ENCODE results near the gene TBC1D2B.

TBC1D2B gene

DNA sequence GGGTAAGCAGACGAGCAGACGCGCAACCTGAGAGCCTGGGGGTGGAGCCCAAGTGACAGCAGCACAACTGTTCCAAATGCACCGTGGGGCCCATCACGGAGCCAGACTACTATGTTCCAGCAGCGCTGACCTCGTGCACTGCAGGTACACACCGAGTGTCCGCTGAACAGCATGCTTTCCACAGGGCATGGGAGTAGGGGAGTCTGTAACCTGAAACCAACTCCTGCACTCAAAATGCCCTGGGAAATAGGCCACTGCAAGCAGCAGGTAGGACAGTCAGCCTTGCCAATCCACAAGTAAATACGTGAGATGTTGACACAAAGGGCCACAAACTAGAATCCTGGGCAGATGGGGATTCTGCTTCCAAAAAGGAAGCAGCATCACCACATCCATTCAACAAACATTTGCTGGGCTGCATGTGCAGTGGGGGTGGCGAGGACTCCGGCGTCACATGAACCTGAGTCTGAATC is 73.9 kb downstream of the TBC1D2B start:
- H3K36me3 ChIP-seq (ENCODE audit: control insufficient read depth in 2 of 2, insufficient read depth in 1 of 2, low read length in 2 of 2), result peaks cover 12 to 78% of the 10 kb centered on the region in 2 experiments
- TF ChIP-seq, protein P1, sequence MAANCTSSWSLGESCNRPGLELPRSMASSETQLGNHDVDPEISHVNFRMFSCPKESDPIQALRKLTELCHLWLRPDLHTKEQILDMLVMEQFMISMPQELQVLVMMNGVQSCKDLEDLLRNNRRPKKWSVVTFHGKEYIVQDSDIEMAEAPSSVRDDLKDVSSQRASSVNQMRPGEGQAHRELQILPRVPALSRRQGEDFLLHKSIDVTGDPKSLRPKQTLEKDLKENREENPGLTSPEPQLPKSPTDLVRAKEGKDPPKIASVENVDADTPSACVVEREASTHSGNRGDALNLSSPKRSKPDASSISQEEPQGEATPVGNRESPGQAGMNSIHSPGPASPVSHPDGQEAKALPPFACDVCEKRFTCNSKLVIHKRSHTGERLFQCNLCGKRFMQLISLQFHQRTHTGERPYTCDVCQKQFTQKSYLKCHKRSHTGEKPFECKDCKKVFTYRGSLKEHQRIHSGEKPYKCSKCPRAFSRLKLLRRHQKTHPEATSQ (tag by site-specific recombination; IDR thresholded peaks at IDR 0.05), result no peak
- TF ChIP-seq ZBTB21 (tag by site-specific recombination; IDR thresholded peaks at IDR 0.05), result no peak
- no peak for TF ChIP-seq REPIN1 (tag by site-specific recombination; IDR thresholded peaks at IDR 0.05; ENCODE audit: low read depth)
- no peak for TF ChIP-seq KLF9 (tag by site-specific recombination; IDR thresholded peaks at IDR 0.05; ENCODE audit: low read depth)
- TF ChIP-seq FEZF1 (tag by site-specific recombination; IDR thresholded peaks at IDR 0.05), result no peak
- TF ChIP-seq, protein P2, sequence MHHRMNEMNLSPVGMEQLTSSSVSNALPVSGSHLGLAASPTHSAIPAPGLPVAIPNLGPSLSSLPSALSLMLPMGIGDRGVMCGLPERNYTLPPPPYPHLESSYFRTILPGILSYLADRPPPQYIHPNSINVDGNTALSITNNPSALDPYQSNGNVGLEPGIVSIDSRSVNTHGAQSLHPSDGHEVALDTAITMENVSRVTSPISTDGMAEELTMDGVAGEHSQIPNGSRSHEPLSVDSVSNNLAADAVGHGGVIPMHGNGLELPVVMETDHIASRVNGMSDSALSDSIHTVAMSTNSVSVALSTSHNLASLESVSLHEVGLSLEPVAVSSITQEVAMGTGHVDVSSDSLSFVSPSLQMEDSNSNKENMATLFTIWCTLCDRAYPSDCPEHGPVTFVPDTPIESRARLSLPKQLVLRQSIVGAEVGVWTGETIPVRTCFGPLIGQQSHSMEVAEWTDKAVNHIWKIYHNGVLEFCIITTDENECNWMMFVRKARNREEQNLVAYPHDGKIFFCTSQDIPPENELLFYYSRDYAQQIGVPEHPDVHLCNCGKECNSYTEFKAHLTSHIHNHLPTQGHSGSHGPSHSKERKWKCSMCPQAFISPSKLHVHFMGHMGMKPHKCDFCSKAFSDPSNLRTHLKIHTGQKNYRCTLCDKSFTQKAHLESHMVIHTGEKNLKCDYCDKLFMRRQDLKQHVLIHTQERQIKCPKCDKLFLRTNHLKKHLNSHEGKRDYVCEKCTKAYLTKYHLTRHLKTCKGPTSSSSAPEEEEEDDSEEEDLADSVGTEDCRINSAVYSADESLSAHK (tag by site-specific recombination; IDR thresholded peaks at IDR 0.05), result no peak
- peak; percentile 76 for TF ChIP-seq ZIC2 (tag by site-specific recombination; IDR thresholded peaks at IDR 0.05)
- TF ChIP-seq SCRT2 (tag by site-specific recombination; IDR thresholded peaks at IDR 0.05), result peak; percentile 63
- no peak for TF ChIP-seq ZNF837 (tag by site-specific recombination; IDR thresholded peaks at IDR 0.05)
- no peak for TF ChIP-seq ZNF768 (tag by site-specific recombination; IDR thresholded peaks at IDR 0.05)
- TF ChIP-seq ZFHX2 (tag by site-specific recombination; conservative IDR thresholded peaks at IDR 0.05), result no peak
- TF ChIP-seq WT1 (tag by site-specific recombination; IDR thresholded peaks at IDR 0.05), result peak; percentile 49; the same call in 1 of the 2 replicates
- no peak for TF ChIP-seq ZNF624 (tag by site-specific recombination; IDR thresholded peaks at IDR 0.05)
- TF ChIP-seq, protein P3, sequence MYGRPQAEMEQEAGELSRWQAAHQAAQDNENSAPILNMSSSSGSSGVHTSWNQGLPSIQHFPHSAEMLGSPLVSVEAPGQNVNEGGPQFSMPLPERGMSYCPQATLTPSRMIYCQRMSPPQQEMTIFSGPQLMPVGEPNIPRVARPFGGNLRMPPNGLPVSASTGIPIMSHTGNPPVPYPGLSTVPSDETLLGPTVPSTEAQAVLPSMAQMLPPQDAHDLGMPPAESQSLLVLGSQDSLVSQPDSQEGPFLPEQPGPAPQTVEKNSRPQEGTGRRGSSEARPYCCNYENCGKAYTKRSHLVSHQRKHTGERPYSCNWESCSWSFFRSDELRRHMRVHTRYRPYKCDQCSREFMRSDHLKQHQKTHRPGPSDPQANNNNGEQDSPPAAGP (tag by site-specific recombination; IDR thresholded peaks at IDR 0.05), result no peak
- no peak for TF ChIP-seq SP2 (tag by site-specific recombination; IDR thresholded peaks at IDR 0.05)
- no peak for TF ChIP-seq ZNF747 (tag by site-specific recombination; IDR thresholded peaks at IDR 0.05)
- TF ChIP-seq, protein P4, sequence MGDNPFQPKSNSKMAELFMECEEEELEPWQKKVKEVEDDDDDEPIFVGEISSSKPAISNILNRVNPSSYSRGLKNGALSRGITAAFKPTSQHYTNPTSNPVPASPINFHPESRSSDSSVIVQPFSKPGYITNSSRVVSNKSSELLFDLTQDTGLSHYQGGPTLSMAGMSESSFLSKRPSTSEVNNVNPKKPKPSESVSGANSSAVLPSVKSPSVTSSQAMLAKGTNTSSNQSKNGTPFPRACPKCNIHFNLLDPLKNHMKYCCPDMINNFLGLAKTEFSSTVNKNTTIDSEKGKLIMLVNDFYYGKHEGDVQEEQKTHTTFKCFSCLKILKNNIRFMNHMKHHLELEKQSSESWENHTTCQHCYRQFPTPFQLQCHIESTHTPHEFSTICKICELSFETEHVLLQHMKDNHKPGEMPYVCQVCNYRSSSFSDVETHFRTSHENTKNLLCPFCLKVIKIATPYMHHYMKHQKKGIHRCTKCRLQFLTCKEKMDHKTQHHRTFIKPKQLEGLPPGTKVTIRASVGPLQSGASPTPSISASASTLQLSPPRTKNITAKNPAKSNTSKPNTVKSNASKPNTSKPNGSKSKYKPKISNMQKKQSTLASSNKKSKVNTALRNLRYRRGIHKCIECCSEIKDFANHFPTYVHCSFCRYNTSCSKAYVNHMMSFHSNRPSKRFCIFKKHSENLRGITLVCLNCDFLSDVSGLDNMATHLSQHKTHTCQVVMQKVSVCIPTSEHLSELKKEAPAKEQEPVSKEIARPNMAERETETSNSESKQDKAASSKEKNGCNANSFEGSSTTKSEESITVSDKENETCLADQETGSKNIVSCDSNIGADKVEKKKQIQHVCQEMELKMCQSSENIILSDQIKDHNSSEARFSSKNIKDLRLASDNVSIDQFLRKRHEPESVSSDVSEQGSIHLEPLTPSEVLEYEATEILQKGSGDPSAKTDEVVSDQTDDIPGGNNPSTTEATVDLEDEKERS (tag by site-specific recombination; IDR thresholded peaks at IDR 0.05), result no peak
- no peak for TF ChIP-seq ZNF157 (tag by site-specific recombination; IDR thresholded peaks at IDR 0.05)
- TF ChIP-seq, protein P5, sequence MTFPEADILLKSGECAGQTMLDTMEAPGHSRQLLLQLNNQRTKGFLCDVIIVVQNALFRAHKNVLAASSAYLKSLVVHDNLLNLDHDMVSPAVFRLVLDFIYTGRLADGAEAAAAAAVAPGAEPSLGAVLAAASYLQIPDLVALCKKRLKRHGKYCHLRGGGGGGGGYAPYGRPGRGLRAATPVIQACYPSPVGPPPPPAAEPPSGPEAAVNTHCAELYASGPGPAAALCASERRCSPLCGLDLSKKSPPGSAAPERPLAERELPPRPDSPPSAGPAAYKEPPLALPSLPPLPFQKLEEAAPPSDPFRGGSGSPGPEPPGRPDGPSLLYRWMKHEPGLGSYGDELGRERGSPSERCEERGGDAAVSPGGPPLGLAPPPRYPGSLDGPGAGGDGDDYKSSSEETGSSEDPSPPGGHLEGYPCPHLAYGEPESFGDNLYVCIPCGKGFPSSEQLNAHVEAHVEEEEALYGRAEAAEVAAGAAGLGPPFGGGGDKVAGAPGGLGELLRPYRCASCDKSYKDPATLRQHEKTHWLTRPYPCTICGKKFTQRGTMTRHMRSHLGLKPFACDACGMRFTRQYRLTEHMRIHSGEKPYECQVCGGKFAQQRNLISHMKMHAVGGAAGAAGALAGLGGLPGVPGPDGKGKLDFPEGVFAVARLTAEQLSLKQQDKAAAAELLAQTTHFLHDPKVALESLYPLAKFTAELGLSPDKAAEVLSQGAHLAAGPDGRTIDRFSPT (tag by site-specific recombination; IDR thresholded peaks at IDR 0.05), result no peak
- TF ChIP-seq ZSCAN30 (tag by site-specific recombination; IDR thresholded peaks at IDR 0.05), result no peak
- no peak for TF ChIP-seq ZNF202 (tag by site-specific recombination; IDR thresholded peaks at IDR 0.05; ENCODE audit: borderline replicate concordance)
- no peak for TF ChIP-seq YY1 (tag by site-specific recombination; IDR thresholded peaks at IDR 0.05)
- peak; percentile 46; the same call in 1 of the 2 replicates for TF ChIP-seq SCRT1 (tag by site-specific recombination; IDR thresholded peaks at IDR 0.05; ENCODE audit: borderline replicate concordance)
- TF ChIP-seq, protein P6, sequence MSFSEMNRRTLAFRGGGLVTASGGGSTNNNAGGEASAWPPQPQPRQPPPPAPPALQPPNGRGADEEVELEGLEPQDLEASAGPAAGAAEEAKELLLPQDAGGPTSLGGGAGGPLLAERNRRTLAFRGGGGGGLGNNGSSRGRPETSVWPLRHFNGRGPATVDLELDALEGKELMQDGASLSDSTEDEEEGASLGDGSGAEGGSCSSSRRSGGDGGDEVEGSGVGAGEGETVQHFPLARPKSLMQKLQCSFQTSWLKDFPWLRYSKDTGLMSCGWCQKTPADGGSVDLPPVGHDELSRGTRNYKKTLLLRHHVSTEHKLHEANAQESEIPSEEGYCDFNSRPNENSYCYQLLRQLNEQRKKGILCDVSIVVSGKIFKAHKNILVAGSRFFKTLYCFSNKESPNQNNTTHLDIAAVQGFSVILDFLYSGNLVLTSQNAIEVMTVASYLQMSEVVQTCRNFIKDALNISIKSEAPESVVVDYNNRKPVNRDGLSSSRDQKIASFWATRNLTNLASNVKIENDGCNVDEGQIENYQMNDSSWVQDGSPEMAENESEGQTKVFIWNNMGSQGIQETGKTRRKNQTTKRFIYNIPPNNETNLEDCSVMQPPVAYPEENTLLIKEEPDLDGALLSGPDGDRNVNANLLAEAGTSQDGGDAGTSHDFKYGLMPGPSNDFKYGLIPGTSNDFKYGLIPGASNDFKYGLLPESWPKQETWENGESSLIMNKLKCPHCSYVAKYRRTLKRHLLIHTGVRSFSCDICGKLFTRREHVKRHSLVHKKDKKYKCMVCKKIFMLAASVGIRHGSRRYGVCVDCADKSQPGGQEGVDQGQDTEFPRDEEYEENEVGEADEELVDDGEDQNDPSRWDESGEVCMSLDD (tag by site-specific recombination; IDR thresholded peaks at IDR 0.05), result no peak
- no peak overlapping the region for H3K27ac ChIP-seq (ENCODE audit: extremely low read depth, low read depth, low read length)
- POLR2A ChIA-PET, result no interaction called here
- H3K4me3 ChIP-seq (ENCODE audit: low read depth, low read length), result no peak overlapping the region
- CTCF ChIA-PET, result interaction anchor here (0.5 to 5.6 kb wide), 5 partner anchors 44 to 1521 kb away, joined by 3 to 44 read pairs (median 5); no protein-coding TSS in a partner anchor
- no peaks in the 10 kb centered on the region for H3K9me3 ChIP-seq (ENCODE audit: control insufficient read depth, insufficient read depth, low read depth, low read length)
- peaks cover 6% of the 10 kb centered on the region; the same call in 1 of the 2 replicates for H3K4me1 ChIP-seq (ENCODE audit: control insufficient read depth, insufficient read depth, low read length)

Data from HEK293 (cell line).